Astrocyte of the hippocampus (primary cell): ENCODE data around the gene FAM83E.

Experiments used
- DNase-seq: peaks from one replicate; pipeline ENCODE4 v3.0.0; 2011; ENCODE audit warnings: low read depth, low spot score

The FAM83E gene

GRCh38 chr19:48628486-48629296 lies 13.8 kb upstream of the FAM83E start:
- no peak for DNase-seq

GRCh38 chr19:48627865-48628314 lies 13.0 kb upstream of the FAM83E start:
- no peak for DNase-seq

GRCh38 chr19:48627201-48627864 lies 12.5 kb upstream of the FAM83E start:
- no peak for DNase-seq

GRCh38 chr19:48625891-48626327 lies 11.0 kb upstream of the FAM83E start:
- no peak for DNase-seq

GRCh38 chr19:48624791-48625723 lies 10.2 kb upstream of the FAM83E start:
- no peak for DNase-seq

GRCh38 chr19:48624067-48624594 lies 9.3 kb upstream of the FAM83E start:
- DNase-seq, result peak; percentile 100

- no peak for DNase-seq
These were observed 8.7 kb upstream of the FAM83E start for GRCh38 chr19:48623556-48624066.

GRCh38 chr19:48619692-48620585 lies 5.1 kb upstream of the FAM83E start:
- DNase-seq, result no peak

- DNase-seq, result peak; percentile 100
These were observed 4.2 kb upstream of the FAM83E start, which contains the start of the genes RPL18 and SPHK2 for GRCh38 chr19:48618916-48619691. TSS of gene RPL18 (minus strand) at chr19:48619178. CDS start at chr19:48619143, 35 bp downstream. TSS of gene SPHK2 (plus strand) at chr19:48619506. CDS start at chr19:48620515, 1,009 bp downstream.

GRCh38 chr19:48618278-48618915 lies 3.5 kb upstream of the FAM83E start:
- DNase-seq, result peak; percentile 18

GRCh38 chr19:48617146-48617937 lies 2.5 kb upstream of the FAM83E start:
- peak; percentile 76 for DNase-seq

- no peak for DNase-seq
These were observed 1.7 kb upstream of the FAM83E start for GRCh38 chr19:48616491-48617056.

- DNase-seq, result no peak
These were observed 1.2 kb upstream of the FAM83E start for GRCh38 chr19:48616041-48616436.

GRCh38 chr19:48615231-48616040 lies 560 bp upstream of the FAM83E start:
- DNase-seq, result no peak

- no peak for DNase-seq
These were observed 932 bp downstream of the FAM83E start for GRCh38 chr19:48613852-48614435.
